Measurements from ENCODE around the gene KIAA0825.

GRCh38 chr5:94310833-94311232 lies 307.6 kb downstream of the KIAA0825 start:
- no peak for TF ChIP-seq EZH2 (IDR thresholded peaks at IDR 0.05; ENCODE audit: insufficient read depth, poor library complexity, severe bottlenecking)
- no peak for TF ChIP-seq EZH2phosphoT487 (IDR thresholded peaks at IDR 0.05; ENCODE audit: insufficient read depth, low read depth)
